CD4-positive, alpha-beta memory T cell (primary cell): ENCODE data around the gene PPP2R3A. TPM values are rescaled to one million over a fixed set of nuclear protein-coding genes. Genes with fewer than 3 reads are reported as not detected.
A peak's percentile ranks its signal among the peaks of the same experiment; 100 is the strongest.

Experiments
- CTCF ChIA-PET: fragments of 350-600 bp; sonication (Branson Sonifier 250); formaldehyde crosslinking; loops from one replicate; lab custom pipeline; 2021; ENCODE audit warnings: inconsistent platforms; ENCODE audit not compliant: partially characterized antibody; lab: Charles Lee
- POLR2A ChIA-PET: fragments of 350-600 bp; sonication (Branson Sonifier 250); formaldehyde crosslinking; loops from one replicate; lab custom pipeline; 2021; ENCODE audit not compliant: partially characterized antibody; lab: Charles Lee
- DNase-seq, 5 donors: peaks; one replicate each; pipeline versions ENCODE4 v3.0.0 to v3.0.0-alpha.2; 2020 to 2022; ENCODE audit warnings: mixed read lengths in 1 of 5
- H3K27ac ChIP-seq: one replicate; pipeline ENCODE4 v1.7.0; 2013; ENCODE audit warnings: low read depth, low read length
- H3K27me3 ChIP-seq: 2 replicates; pipeline ENCODE4 v1.7.0; 2013; ENCODE audit warnings: mild to moderate bottlenecking, low read length, moderate library complexity; ENCODE audit not compliant: insufficient read depth
- H3K36me3 ChIP-seq: 2 replicates; pipeline ENCODE4 v1.7.0; 2013; ENCODE audit warnings: mild to moderate bottlenecking, low read length, moderate library complexity; ENCODE audit not compliant: insufficient read depth
- H3K4me1 ChIP-seq: 2 replicates; pipeline ENCODE4 v1.7.0; 2013; ENCODE audit warnings: mild to moderate bottlenecking, low read length, moderate library complexity; ENCODE audit not compliant: insufficient read depth
- H3K4me3 ChIP-seq, 2 donors: one replicate each; pipeline ENCODE4 v1.7.0; 2013; ENCODE audit warnings: low read length in 2 of 2, mild to moderate bottlenecking in 1 of 2
- H3K9me3 ChIP-seq, 2 donors: one replicate each; pipeline ENCODE4 v1.7.0; 2013; ENCODE audit warnings: low read length in 2 of 2, control low read depth in 1 of 2; ENCODE audit not compliant: control insufficient read depth in 1 of 2
- H3K27ac Mint-ChIP-seq, 7 donors: one replicate each; pipeline ENCODE4 v1.8.0; 2020 to 2021; ENCODE audit warnings: mixed read lengths in 7 of 7, mild to moderate bottlenecking in 6 of 7, inconsistent platforms in 3 of 7, moderate library complexity in 3 of 7
- H3K27me3 Mint-ChIP-seq, 2 donors: one replicate each; pipeline ENCODE4 v1.8.0; 2020 to 2021; ENCODE audit warnings: mixed read lengths in 2 of 2
- H3K36me3 Mint-ChIP-seq, 2 donors: one replicate each; pipeline ENCODE4 v1.8.0; 2020 to 2021; ENCODE audit warnings: mixed read lengths in 2 of 2, inconsistent platforms in 1 of 2, mild to moderate bottlenecking in 1 of 2
- H3K4me1 Mint-ChIP-seq, 4 donors: one replicate each; pipeline ENCODE4 v1.8.0; 2020 to 2021; ENCODE audit warnings: mixed read lengths in 4 of 4, mild to moderate bottlenecking in 1 of 4
- H3K4me3 Mint-ChIP-seq, 8 donors: one replicate each; pipeline ENCODE4 v1.8.0; 2020 to 2021; ENCODE audit warnings: mixed read lengths in 8 of 8, mild to moderate bottlenecking in 7 of 8, moderate library complexity in 6 of 8, inconsistent platforms in 3 of 8
- H3K9me3 Mint-ChIP-seq, 8 donors: one replicate each; pipeline ENCODE4 v1.8.0; 2020 to 2021; ENCODE audit warnings: mixed read lengths in 8 of 8, mild to moderate bottlenecking in 5 of 8, inconsistent platforms in 3 of 8, moderate library complexity in 1 of 8
- intact Hi-C: fragments of 100-400 bp; cut with micrococcal nuclease; formaldehyde crosslinking; loops from one replicate; pipeline ENCODE4 v1.15.1; 2023
- polyA plus RNA-seq, 2 donors: library from polyadenylated mRNA; unstranded; fragments of 300-500 nt; fragmentation: Illumina TruSeq; gene quantifications; one replicate each; pipeline ENCODE4 v1.2.3, GENCODE V29; 2021
- total RNA-seq, 2 experiments: library from RNA; stranded (reverse); gene quantifications; one replicate each; pipeline ENCODE4 v1.2.3, GENCODE V29; 2021

PPP2R3A gene
- total and polyA plus RNA-seq, 4 experiments from 2014 or later: 0.24 to 0.81 (median 0.25) TPM; not detected in 1

- no peak overlapping the region for H3K27ac Mint-ChIP-seq
- no peak overlapping the region for H3K4me3 Mint-ChIP-seq
- no peak overlapping the region for H3K4me3 ChIP-seq
- no peak overlapping the region for H3K27ac ChIP-seq
- H3K27me3 Mint-ChIP-seq: peaks cover 4 to 8% of the 10 kb centered on the region in 2 donors
- H3K36me3 Mint-ChIP-seq: no peaks in the 10 kb centered on the region
- no peaks in the 10 kb centered on the region for H3K9me3 ChIP-seq
- H3K4me1 ChIP-seq: no peaks in the 10 kb centered on the region
- no peaks in the 10 kb centered on the region for H3K36me3 ChIP-seq
- H3K4me1 Mint-ChIP-seq: no peaks in the 10 kb centered on the region
- intact Hi-C loops: no loop called here
- DNase-seq: no peak
- CTCF ChIA-PET: no interaction called here
- H3K27me3 ChIP-seq: no peaks in the 10 kb centered on the region
- POLR2A ChIA-PET: no interaction called here
- peaks cover 0 to 16% (median 5%) of the 10 kb centered on the region in 8 donors for H3K9me3 Mint-ChIP-seq
These were observed 14.6 kb upstream of the PPP2R3A start for GRCh38 chr3:135950941-135951340.

- intact Hi-C loops: no loop called here
- no peak for DNase-seq
- no peaks in the 10 kb centered on the region for H3K36me3 ChIP-seq
- Mint-ChIP-seq H3K4me1 (peaks cover 5 to 15% (median 8%) of the 10 kb centered on the region in 4 donors), H3K4me3 (peak overlapping the region in 7 of 8 donors; percentile 71 to 86 (median 78)), H3K27me3 (peaks cover 21 to 28% of the 10 kb centered on the region in 2 donors), H3K9me3 (peaks cover 0 to 30% (median 23%) of the 10 kb centered on the region in 8 donors), H3K36me3 (peaks cover 2 to 4% of the 10 kb centered on the region in 2 donors), H3K27ac (peak overlapping the region in 1 of 7 donors; percentile 66)
- H3K4me1 ChIP-seq: peaks cover 8% of the 10 kb centered on the region
- H3K27ac ChIP-seq: no peak overlapping the region
- H3K9me3 ChIP-seq: peaks cover 0 to 6% of the 10 kb centered on the region in 2 donors
- ChIA-PET CTCF (no interaction called here), POLR2A (no interaction called here)
- no peak overlapping the region for H3K4me3 ChIP-seq
- peaks cover 8% of the 10 kb centered on the region for H3K27me3 ChIP-seq
These were observed 1.2 kb upstream of the PPP2R3A start for GRCh38 chr3:135964160-135964955.

GRCh38 chr3:135965129-135965505 is 411 bp upstream of the PPP2R3A start:
- H3K27ac Mint-ChIP-seq: peak overlapping the region in 5 of 7 donors; percentile 0 to 71 (median 63)

GRCh38 chr3:135966271-135966961 is 888 bp downstream of the PPP2R3A start:
- H3K27me3 Mint-ChIP-seq: peaks cover 24 to 34% of the 10 kb centered on the region in 2 donors
- Histone ChIP-seq H3K9me3 (no peaks in the 10 kb centered on the region), H3K36me3 (no peaks in the 10 kb centered on the region), H3K4me1 (peaks cover 8% of the 10 kb centered on the region), H3K27ac (no peak overlapping the region), H3K27me3 (peaks cover 8% of the 10 kb centered on the region), H3K4me3 (peak overlapping the region; percentile 14 to 26)
- peak overlapping the region; percentile 76 to 86 (median 83) for H3K4me3 Mint-ChIP-seq
- intact Hi-C loops: no loop called here
- peaks cover 5 to 15% (median 8%) of the 10 kb centered on the region in 4 donors for H3K4me1 Mint-ChIP-seq
- ChIA-PET CTCF (no interaction called here), POLR2A (no interaction called here)
- peaks cover 0 to 13% (median 6%) of the 10 kb centered on the region in 8 donors for H3K9me3 Mint-ChIP-seq
- peak overlapping the region in 3 of 7 donors; percentile 18 to 55 (median 19) for H3K27ac Mint-ChIP-seq
- DNase-seq: no peak
- peaks cover 0 to 2% of the 10 kb centered on the region in 2 donors for H3K36me3 Mint-ChIP-seq

More at GRCh38 chr3:135965129-135965505, 411 bp upstream of the PPP2R3A start:
- intact Hi-C loops: no loop called here
- Mint-ChIP-seq H3K27me3 (peaks cover 24 to 30% of the 10 kb centered on the region in 2 donors), H3K4me1 (peaks cover 5 to 15% (median 8%) of the 10 kb centered on the region in 4 donors), H3K9me3 (peaks cover 0 to 25% (median 17%) of the 10 kb centered on the region in 8 donors), H3K4me3 (peak overlapping the region; percentile 71 to 86 (median 78)), H3K36me3 (peaks cover 2% of the 10 kb centered on the region in 2 donors)
- Histone ChIP-seq H3K4me3 (peak overlapping the region in 1 of 2 donors; percentile 8), H3K9me3 (peaks cover 0 to 4% of the 10 kb centered on the region in 2 donors), H3K27me3 (peaks cover 8% of the 10 kb centered on the region), H3K36me3 (no peaks in the 10 kb centered on the region), H3K4me1 (peaks cover 8% of the 10 kb centered on the region), H3K27ac (no peak overlapping the region)
- no peak for DNase-seq
- POLR2A ChIA-PET: no interaction called here
- CTCF ChIA-PET: no interaction called here

GRCh38 chr3:135966962-135967274 is 1.4 kb downstream of the PPP2R3A start:
- CTCF ChIA-PET: no interaction called here
- POLR2A ChIA-PET: no interaction called here
- H3K27me3 Mint-ChIP-seq: peaks cover 24 to 34% of the 10 kb centered on the region in 2 donors

GRCh38 chr3:135967867-135968266 is 2.3 kb downstream of the PPP2R3A start:
- H3K27ac ChIP-seq: no peak overlapping the region
- CTCF ChIA-PET: no interaction called here
- Mint-ChIP-seq H3K9me3 (peaks cover 0 to 5% (median 0%) of the 10 kb centered on the region in 8 donors), H3K27ac (no peak overlapping the region), H3K27me3 (peaks cover 26 to 34% of the 10 kb centered on the region in 2 donors), H3K4me3 (peak overlapping the region in 2 of 8 donors; percentile 36 to 42), H3K36me3 (peaks cover 0 to 2% of the 10 kb centered on the region in 2 donors), H3K4me1 (peaks cover 5 to 15% (median 8%) of the 10 kb centered on the region in 4 donors)
- no peak for DNase-seq
- POLR2A ChIA-PET: no interaction called here
- H3K4me3 ChIP-seq: no peak overlapping the region
- peaks cover 8% of the 10 kb centered on the region for H3K4me1 ChIP-seq
- H3K36me3 ChIP-seq: no peaks in the 10 kb centered on the region
- intact Hi-C loops: no loop called here
- H3K9me3 ChIP-seq: no peaks in the 10 kb centered on the region
- H3K27me3 ChIP-seq: peaks cover 8% of the 10 kb centered on the region

More at GRCh38 chr3:135966962-135967274, 1.4 kb downstream of the PPP2R3A start:
- Mint-ChIP-seq H3K4me1 (peaks cover 5 to 15% (median 8%) of the 10 kb centered on the region in 4 donors), H3K9me3 (peaks cover 0 to 10% (median 3%) of the 10 kb centered on the region in 8 donors), H3K36me3 (peaks cover 0 to 2% of the 10 kb centered on the region in 2 donors), H3K27ac (no peak overlapping the region), H3K4me3 (peak overlapping the region; percentile 76 to 86 (median 83))
- Histone ChIP-seq H3K36me3 (no peaks in the 10 kb centered on the region), H3K9me3 (no peaks in the 10 kb centered on the region), H3K4me3 (no peak overlapping the region), H3K27ac (no peak overlapping the region), H3K27me3 (peaks cover 8% of the 10 kb centered on the region), H3K4me1 (peaks cover 8% of the 10 kb centered on the region)
- intact Hi-C loops: no loop called here
- no peak for DNase-seq

- Mint-ChIP-seq H3K4me3 (no peak overlapping the region), H3K36me3 (no peaks in the 10 kb centered on the region), H3K9me3 (peaks cover 0 to 4% (median 0%) of the 10 kb centered on the region in 8 donors), H3K27me3 (peaks cover 24 to 28% of the 10 kb centered on the region in 2 donors), H3K27ac (no peak overlapping the region), H3K4me1 (peaks cover 0 to 8% (median 2%) of the 10 kb centered on the region in 4 donors)
- Histone ChIP-seq H3K27me3 (peaks cover 8% of the 10 kb centered on the region), H3K4me1 (peaks cover 8% of the 10 kb centered on the region), H3K36me3 (no peaks in the 10 kb centered on the region), H3K4me3 (no peak overlapping the region), H3K9me3 (no peaks in the 10 kb centered on the region), H3K27ac (no peak overlapping the region)
- no peak for DNase-seq
- POLR2A ChIA-PET: no interaction called here
- intact Hi-C loops: no loop called here
- CTCF ChIA-PET: no interaction called here
These were observed 5.1 kb downstream of the PPP2R3A start for GRCh38 chr3:135970506-135971116.
